SK-N-SH (cell line): ENCODE data around the gene NCAN. TPM values are rescaled to one million over a fixed set of nuclear protein-coding genes. Genes with fewer than 3 reads are reported as not detected.
A peak's percentile ranks its signal among the peaks of the same experiment; 100 is the strongest.

Source experiments
- CTCF ChIA-PET: fragments of 300-600, 350-600 bp; formaldehyde crosslinking; extraction: SDS; loops from one replicate; lab custom pipeline; 2021; lab: Yijun Ruan, JAX
- POLR2A ChIA-PET: fragments of 350-600 bp; sonication (Branson Sonifier 250); formaldehyde crosslinking; extraction: SDS; loops from one replicate; lab custom pipeline; 2020; ENCODE audit warnings: antibody characterized with exemption, inconsistent platforms; lab: Yijun Ruan, JAX
- DNase-seq: peaks from one replicate; pipeline ENCODE4 v3.0.0; 2012
- H2AFZ ChIP-seq: fragments of 200-600 bp; sonication (generic); 2 replicates; pipeline ENCODE4 v1.8.1; 2016; ENCODE audit warnings: antibody characterized with exemption, mild to moderate bottlenecking, low read depth
- H3F3A ChIP-seq: fragments of 200-600 bp; sonication (generic); replicated peaks from 2 replicates; pipeline ENCODE3; 2016; ENCODE audit warnings: antibody characterized with exemption, mild to moderate bottlenecking; ENCODE audit not compliant: insufficient read depth
- H3K27ac ChIP-seq, 2 experiments: fragments of 200-500 bp in 1 of 2; fragments of 200-600 bp in 1 of 2; sonication (Bioruptor generic) in 1 of 2; sonication (generic), shearing (Covaris generic) in 1 of 2; 2 replicates each; pipeline versions ENCODE4 v1.5.1 to v1.6.1; 2014 to 2016; ENCODE audit warnings: low read depth in 2 of 2, inconsistent platforms in 1 of 2, low read length in 1 of 2, mild to moderate bottlenecking in 1 of 2, mixed read lengths in 1 of 2
- H3K27me3 ChIP-seq: fragments of 200-600 bp; sonication (generic), shearing (Covaris generic); 2 replicates; pipeline ENCODE4 v1.6.1; 2016; ENCODE audit warnings: mixed run types; ENCODE audit not compliant: insufficient read depth
- H3K36me3 ChIP-seq, 2 experiments: fragments of 200-500 bp in 1 of 2; fragments of 200-600 bp in 1 of 2; sonication (Bioruptor generic) in 1 of 2; sonication (generic) in 1 of 2; replicated peaks in 1 of 2; 2 replicates each; pipeline versions ENCODE3 to v1.5.1; 2014 to 2016; ENCODE audit warnings: low read length in 1 of 2, mild to moderate bottlenecking in 1 of 2; ENCODE audit not compliant: insufficient read depth in 2 of 2, control insufficient read depth in 1 of 2
- H3K4me1 ChIP-seq, 2 experiments: fragments of 200-500 bp in 1 of 2; fragments of 200-600 bp in 1 of 2; sonication (Bioruptor generic) in 1 of 2; sonication (generic), shearing (Covaris generic) in 1 of 2; 2 replicates each; pipeline versions ENCODE4 v1.5.1 to v1.6.1; 2014 to 2016; ENCODE audit warnings: low read depth in 1 of 2, low read length in 1 of 2, mixed run types in 1 of 2; ENCODE audit not compliant: insufficient read depth in 2 of 2, control insufficient read depth in 1 of 2
- H3K4me2 ChIP-seq: fragments of 200-600 bp; sonication (generic), shearing (Covaris generic); 2 replicates; pipeline ENCODE4 v1.6.1; 2017; ENCODE audit warnings: mixed run types
- H3K4me3 ChIP-seq, 2 experiments: fragments of 200-500 bp in 1 of 2; fragments of 200-600 bp in 1 of 2; sonication (Bioruptor generic) in 1 of 2; sonication (generic), shearing (Covaris generic) in 1 of 2; 2 replicates each; pipeline versions ENCODE4 v1.5.1 to v1.8.1; 2014 to 2016; ENCODE audit warnings: low read depth in 2 of 2, inconsistent platforms in 1 of 2, low read length in 1 of 2, mild to moderate bottlenecking in 1 of 2, mixed read lengths in 1 of 2, moderate library complexity in 1 of 2
- H3K79me2 ChIP-seq: fragments of 200-600 bp; sonication (generic); 2 replicates; pipeline ENCODE4 v1.8.1; 2017; ENCODE audit warnings: mild to moderate bottlenecking; ENCODE audit not compliant: insufficient read depth
- H3K9ac ChIP-seq: fragments of 200-600 bp; sonication (generic); 2 replicates; pipeline ENCODE4 v1.6.1; 2017; ENCODE audit warnings: mixed run types
- H3K9me2 ChIP-seq: fragments of 200-600 bp; sonication (generic); 2 replicates; pipeline ENCODE4 v1.6.1; 2017; ENCODE audit warnings: mixed run types
- H3K9me3 ChIP-seq: fragments of 200-600 bp; sonication (generic); 2 replicates; pipeline ENCODE4 v1.6.1; 2017; ENCODE audit warnings: mixed run types, mild to moderate bottlenecking, moderate library complexity
- H4K20me1 ChIP-seq: fragments of 200-600 bp; sonication (generic); 2 replicates; pipeline ENCODE4 v1.6.1; 2017; ENCODE audit warnings: mild to moderate bottlenecking, mixed run types; ENCODE audit not compliant: insufficient read depth
- CHD2 ChIP-seq: fragments of 150-350 bp; IDR thresholded peaks from 2 replicates; pipeline ENCODE4 v1.6.1; 2018; ENCODE audit warnings: low read length; ENCODE audit not compliant: partially characterized antibody
- ELF1 ChIP-seq: IDR thresholded peaks from 2 replicates; pipeline ENCODE4 v1.4.0; 2012
- EZH2phosphoT487 ChIP-seq: fragments of 200-600 bp; sonication (generic); IDR thresholded peaks from 2 replicates; pipeline ENCODE4 v1.6.1; 2017; ENCODE audit warnings: low read depth, mixed run types, mild to moderate bottlenecking, antibody characterized with exemption, moderate library complexity, borderline replicate concordance
- FOXM1 ChIP-seq: IDR thresholded peaks from 2 replicates; pipeline ENCODE4 v1.4.0; 2012; ENCODE audit warnings: low read depth, mild to moderate bottlenecking
- GABPA ChIP-seq: IDR thresholded peaks from 2 replicates; pipeline ENCODE4 v1.4.0; 2012; ENCODE audit warnings: low read depth, mild to moderate bottlenecking
- GATA2 ChIP-seq: sonication (generic); formaldehyde crosslinking; IDR thresholded peaks from 2 replicates; pipeline ENCODE4 v1.5.0; 2020; ENCODE audit warnings: mild to moderate bottlenecking, missing genetic modification reagents
- MXI1 ChIP-seq: IDR thresholded peaks from 2 replicates; pipeline ENCODE4 v1.6.1; 2012; ENCODE audit warnings: mild to moderate bottlenecking, low read depth, low read length, improper control_type of control experiment
- NFIC ChIP-seq: IDR thresholded peaks from 2 replicates; pipeline ENCODE4 v1.4.0; 2012; ENCODE audit warnings: borderline replicate concordance
- NRF1 ChIP-seq: IDR thresholded peaks from 2 replicates; pipeline ENCODE4 v1.6.1; 2012; ENCODE audit warnings: low read depth, mild to moderate bottlenecking, low read length
- POLR2AphosphoS5 ChIP-seq: IDR thresholded peaks from 2 replicates; pipeline ENCODE4 v1.6.1; 2012; ENCODE audit warnings: low read depth, low read length
- RCOR1 ChIP-seq: fragments of 150-350 bp; IDR thresholded peaks from 2 replicates; pipeline ENCODE4 v1.6.1; 2017; ENCODE audit warnings: antibody characterized with exemption, low read length
- RFX5 ChIP-seq: IDR thresholded peaks from 2 replicates; pipeline ENCODE4 v1.6.1; 2012; ENCODE audit warnings: mild to moderate bottlenecking, improper control_type of control experiment, low read length
- RXRA ChIP-seq: IDR thresholded peaks from 2 replicates; pipeline ENCODE4 v1.4.0; 2012; ENCODE audit warnings: low read depth, mild to moderate bottlenecking, borderline replicate concordance
- SMC3 ChIP-seq: IDR thresholded peaks from 2 replicates; pipeline ENCODE4 v1.6.1; 2012; ENCODE audit warnings: low read depth, low read length, improper control_type of control experiment
- USF1 ChIP-seq: IDR thresholded peaks from 2 replicates; pipeline ENCODE4 v1.4.0; 2012; ENCODE audit warnings: low read depth, borderline replicate concordance
- USF2 ChIP-seq: fragments of 150-350 bp; IDR thresholded peaks from 2 replicates; pipeline ENCODE4 v1.6.1; 2017; ENCODE audit warnings: antibody characterized with exemption, low read length, low read depth, borderline replicate concordance
- ZBTB33 ChIP-seq: IDR thresholded peaks from 2 replicates; pipeline ENCODE4 v1.4.0; 2012; ENCODE audit warnings: low read depth, borderline replicate concordance
- WGBS: methylation state at CpG from one replicate; pipeline ENCODE4 v1.1.6; 2017; ENCODE audit warnings: low lambda C conversion rate; 5-methylcytosine and 5-hydroxymethylcytosine counted together
- polyA plus RNA-seq, 3 experiments: library from polyadenylated mRNA; depleted of rRNA; stranded (reverse); fragments of >200 nt; gene quantifications; 2 replicates each; pipeline ENCODE4 v1.2.3, GENCODE V29; 2012
- TF ChIP-seq, protein P1 (sequence below): IDR thresholded peaks from 2 replicates; pipeline ENCODE4 v1.6.1; 2012; ENCODE audit warnings: mild to moderate bottlenecking, low read depth, low read length, moderate library complexity
- TF ChIP-seq, protein P2 (sequence below): fragments of 150-350 bp; IDR thresholded peaks from 2 replicates; pipeline ENCODE4 v1.6.1; 2016; ENCODE audit warnings: mild to moderate bottlenecking, low read depth, low read length

NCAN gene
- polyA plus RNA-seq, 1 of the 3 experiments (the other 2 are of a cell fraction): 0.03 TPM

GRCh38 chr19:19192078-19192882 is 19.5 kb upstream of the NCAN start, which contains the start of the genes BORCS8 and RFXANK (continued):
- TF ChIP-seq RCOR1 (no peak; the same call in 1 of the 2 replicates), USF1 (no peak), RXRA (no peak), SMC3 (no peak), RFX5 (0 out of 2 replicates have a peak, but pooled peaks have one; percentile 35), CHD2 (peak; percentile 54)
- TF ChIP-seq, protein P1, sequence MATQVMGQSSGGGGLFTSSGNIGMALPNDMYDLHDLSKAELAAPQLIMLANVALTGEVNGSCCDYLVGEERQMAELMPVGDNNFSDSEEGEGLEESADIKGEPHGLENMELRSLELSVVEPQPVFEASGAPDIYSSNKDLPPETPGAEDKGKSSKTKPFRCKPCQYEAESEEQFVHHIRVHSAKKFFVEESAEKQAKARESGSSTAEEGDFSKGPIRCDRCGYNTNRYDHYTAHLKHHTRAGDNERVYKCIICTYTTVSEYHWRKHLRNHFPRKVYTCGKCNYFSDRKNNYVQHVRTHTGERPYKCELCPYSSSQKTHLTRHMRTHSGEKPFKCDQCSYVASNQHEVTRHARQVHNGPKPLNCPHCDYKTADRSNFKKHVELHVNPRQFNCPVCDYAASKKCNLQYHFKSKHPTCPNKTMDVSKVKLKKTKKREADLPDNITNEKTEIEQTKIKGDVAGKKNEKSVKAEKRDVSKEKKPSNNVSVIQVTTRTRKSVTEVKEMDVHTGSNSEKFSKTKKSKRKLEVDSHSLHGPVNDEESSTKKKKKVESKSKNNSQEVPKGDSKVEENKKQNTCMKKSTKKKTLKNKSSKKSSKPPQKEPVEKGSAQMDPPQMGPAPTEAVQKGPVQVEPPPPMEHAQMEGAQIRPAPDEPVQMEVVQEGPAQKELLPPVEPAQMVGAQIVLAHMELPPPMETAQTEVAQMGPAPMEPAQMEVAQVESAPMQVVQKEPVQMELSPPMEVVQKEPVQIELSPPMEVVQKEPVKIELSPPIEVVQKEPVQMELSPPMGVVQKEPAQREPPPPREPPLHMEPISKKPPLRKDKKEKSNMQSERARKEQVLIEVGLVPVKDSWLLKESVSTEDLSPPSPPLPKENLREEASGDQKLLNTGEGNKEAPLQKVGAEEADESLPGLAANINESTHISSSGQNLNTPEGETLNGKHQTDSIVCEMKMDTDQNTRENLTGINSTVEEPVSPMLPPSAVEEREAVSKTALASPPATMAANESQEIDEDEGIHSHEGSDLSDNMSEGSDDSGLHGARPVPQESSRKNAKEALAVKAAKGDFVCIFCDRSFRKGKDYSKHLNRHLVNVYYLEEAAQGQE: peak; percentile 47; the same call in 1 of the 2 replicates
- TF ChIP-seq, all 33 proteins: peak for 15

DNA sequence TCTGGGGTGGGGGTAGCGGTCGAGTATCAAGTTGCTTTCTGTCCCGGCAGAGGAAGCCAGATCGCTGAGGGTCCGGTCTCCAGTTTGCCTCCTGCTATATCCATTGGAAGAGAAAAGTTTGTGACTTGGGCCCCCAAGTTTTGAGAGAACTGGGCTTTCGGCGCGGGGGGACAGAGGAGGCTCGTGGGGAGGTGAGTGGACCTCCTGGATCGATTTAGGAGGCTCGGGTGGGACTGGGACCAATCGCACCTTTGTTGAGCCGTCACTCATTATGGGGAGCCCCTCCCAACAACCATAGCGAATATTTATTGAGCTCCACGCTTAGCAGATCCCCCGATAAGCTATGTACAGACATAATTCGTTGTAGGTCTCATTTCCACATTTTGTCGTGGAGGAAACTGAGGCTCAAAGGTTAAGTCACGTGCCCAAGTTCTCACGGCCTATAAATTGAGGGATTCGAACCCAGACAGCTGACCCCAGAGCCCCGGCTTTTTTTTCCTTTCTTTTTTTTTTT is 18.8 kb upstream of the NCAN start:
- peak overlapping the region; percentile 69 to 73 for H3K4me3 ChIP-seq
- no peaks in the 10 kb centered on the region for H3K27me3 ChIP-seq
- 2% methylated on average over 21 of the region's 22 CpGs for WGBS
- H2AFZ ChIP-seq: peak overlapping the region; percentile 82
- peaks cover 11 to 14% of the 10 kb centered on the region in 2 experiments; a peak in 2 of 4 replicates for H3K4me1 ChIP-seq
- CTCF ChIA-PET: interaction anchor here (0.6 to 1.6 kb wide), 2 partner anchors 9 to 47 kb away, joined by 3 to 5 read pairs; no protein-coding TSS in a partner anchor
- no peak for DNase-seq
- peak overlapping the region; percentile 44 to 76; a peak in 3 of 4 replicates for H3K27ac ChIP-seq
- H3K36me3 ChIP-seq: peaks cover 6 to 7% of the 10 kb centered on the region in 2 experiments
- peaks cover 3% of the 10 kb centered on the region for H3F3A ChIP-seq
- H4K20me1 ChIP-seq: no peaks in the 10 kb centered on the region
- peaks cover 50% of the 10 kb centered on the region for H3K79me2 ChIP-seq
- peak overlapping the region; percentile 73 for H3K9ac ChIP-seq
- H3K4me2 ChIP-seq: peak overlapping the region; percentile 76
- POLR2A ChIA-PET: interaction anchor here (0.6 to 2.5 kb wide), 3 partner anchors 10 to 150 kb away, joined by 3 to 10 read pairs (median 3); partner anchors contain the start of gene NR2C2AP
- no peaks in the 10 kb centered on the region for H3K9me2 ChIP-seq
- no peaks in the 10 kb centered on the region for H3K9me3 ChIP-seq
- TF ChIP-seq RCOR1 (no peak), NFIC (no peak), FOXM1 (no peak), SMC3 (no peak), MXI1 (no peak), EZH2phosphoT487 (no peak), USF2 (no peak), ELF1 (no peak), GABPA (no peak), POLR2AphosphoS5 (peak; percentile 62; the same call in 1 of the 2 replicates), USF1 (peak; percentile 59; the same call in 1 of the 2 replicates), NRF1 (no peak), GATA2 (CRISPR knock-in tag) (no peak), ZBTB33 (no peak)
- TF ChIP-seq, protein P2, sequence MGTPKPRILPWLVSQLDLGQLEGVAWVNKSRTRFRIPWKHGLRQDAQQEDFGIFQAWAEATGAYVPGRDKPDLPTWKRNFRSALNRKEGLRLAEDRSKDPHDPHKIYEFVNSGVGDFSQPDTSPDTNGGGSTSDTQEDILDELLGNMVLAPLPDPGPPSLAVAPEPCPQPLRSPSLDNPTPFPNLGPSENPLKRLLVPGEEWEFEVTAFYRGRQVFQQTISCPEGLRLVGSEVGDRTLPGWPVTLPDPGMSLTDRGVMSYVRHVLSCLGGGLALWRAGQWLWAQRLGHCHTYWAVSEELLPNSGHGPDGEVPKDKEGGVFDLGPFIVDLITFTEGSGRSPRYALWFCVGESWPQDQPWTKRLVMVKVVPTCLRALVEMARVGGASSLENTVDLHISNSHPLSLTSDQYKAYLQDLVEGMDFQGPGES: no peak
